Measurements from ENCODE around the gene TRIM17.

Gene TRIM17

DNA sequence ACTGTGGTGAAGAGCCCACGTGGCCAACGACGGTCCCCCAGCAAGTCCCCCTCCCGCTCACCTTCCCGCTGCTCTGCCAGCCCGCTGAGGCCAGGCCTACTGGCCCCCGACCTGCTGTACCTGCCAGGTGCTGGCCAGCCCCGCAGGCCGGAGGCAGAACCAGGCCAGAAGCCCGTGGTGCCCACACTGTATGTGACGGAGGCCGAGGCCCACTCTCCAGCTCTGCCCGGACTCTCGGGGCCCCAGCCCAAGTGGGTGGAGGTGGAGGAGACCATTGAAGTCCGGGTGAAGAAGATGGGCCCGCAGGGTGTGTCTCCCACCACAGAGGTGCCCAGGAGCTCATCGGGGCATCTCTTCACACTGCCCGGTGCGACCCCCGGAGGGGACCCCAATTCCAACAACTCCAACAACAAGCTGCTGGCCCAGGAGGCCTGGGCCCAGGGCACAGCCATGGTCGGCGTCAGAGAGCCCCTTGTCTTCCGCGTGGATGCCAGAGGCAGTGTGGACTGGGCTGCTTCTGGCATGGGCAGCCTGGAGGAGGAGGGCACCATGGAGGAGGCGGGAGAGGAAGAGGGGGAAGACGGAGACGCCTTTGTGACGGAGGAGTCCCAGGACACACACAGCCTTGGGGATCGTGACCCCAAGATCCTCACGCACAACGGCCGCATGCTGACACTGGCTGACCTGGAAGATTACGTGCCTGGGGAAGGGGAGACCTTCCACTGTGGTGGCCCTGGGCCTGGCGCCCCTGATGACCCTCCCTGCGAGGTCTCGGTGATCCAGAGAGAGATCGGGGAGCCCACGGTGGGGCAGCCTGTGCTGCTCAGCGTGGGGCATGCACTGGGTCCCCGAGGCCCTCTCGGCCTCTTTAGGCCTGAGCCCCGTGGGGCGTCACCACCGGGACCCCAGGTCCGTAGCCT, 56.8 kb downstream of the TRIM17 start:
- Histone ChIP-seq H3K27me3 (ENCODE audit: insufficient read depth, low read length, poor library complexity) (no peaks in the 10 kb centered on the region), H3K9ac (ENCODE audit: low read length) (no peak overlapping the region), H3K23ac (ENCODE audit: low read length) (no peak overlapping the region), H3K4me3 (ENCODE audit: low read length) (no peak overlapping the region), H3K4me2 (ENCODE audit: low read length) (no peak overlapping the region), H3K56ac (ENCODE audit: low read length) (no peak overlapping the region), H3K27ac (ENCODE audit: low read depth, low read length) (no peak overlapping the region), H3K4me1 (ENCODE audit: control insufficient read depth, low read depth, low read length) (no peaks in the 10 kb centered on the region), H2BK15ac (replicated peaks; ENCODE audit: low read depth) (no peak overlapping the region), H4K8ac (ENCODE audit: low read depth, low read length) (no peak overlapping the region), H3K36me3 (ENCODE audit: control insufficient read depth, insufficient read depth, low read length) (no peaks in the 10 kb centered on the region), H4K5ac (ENCODE audit: low read length) (no peak overlapping the region), H3K18ac (ENCODE audit: low read length) (no peak overlapping the region), H2BK5ac (ENCODE audit: low read length) (no peak overlapping the region), H2BK120ac (ENCODE audit: low read depth, low read length) (no peak overlapping the region), H2AK5ac (ENCODE audit: low read length) (no peak overlapping the region), H3K79me2 (ENCODE audit: control insufficient read depth, insufficient read depth, low read length) (no peaks in the 10 kb centered on the region), H3K79me1 (ENCODE audit: low read length) (no peaks in the 10 kb centered on the region), H3K4ac (ENCODE audit: low read depth, low read length) (no peak overlapping the region)
- DNase-seq, result no peak
- WGBS (ENCODE audit: extremely low coverage, insufficient coverage, low lambda C conversion rate), result no CpG with 5 or more reads among the region's 45 CpGs

DNA sequence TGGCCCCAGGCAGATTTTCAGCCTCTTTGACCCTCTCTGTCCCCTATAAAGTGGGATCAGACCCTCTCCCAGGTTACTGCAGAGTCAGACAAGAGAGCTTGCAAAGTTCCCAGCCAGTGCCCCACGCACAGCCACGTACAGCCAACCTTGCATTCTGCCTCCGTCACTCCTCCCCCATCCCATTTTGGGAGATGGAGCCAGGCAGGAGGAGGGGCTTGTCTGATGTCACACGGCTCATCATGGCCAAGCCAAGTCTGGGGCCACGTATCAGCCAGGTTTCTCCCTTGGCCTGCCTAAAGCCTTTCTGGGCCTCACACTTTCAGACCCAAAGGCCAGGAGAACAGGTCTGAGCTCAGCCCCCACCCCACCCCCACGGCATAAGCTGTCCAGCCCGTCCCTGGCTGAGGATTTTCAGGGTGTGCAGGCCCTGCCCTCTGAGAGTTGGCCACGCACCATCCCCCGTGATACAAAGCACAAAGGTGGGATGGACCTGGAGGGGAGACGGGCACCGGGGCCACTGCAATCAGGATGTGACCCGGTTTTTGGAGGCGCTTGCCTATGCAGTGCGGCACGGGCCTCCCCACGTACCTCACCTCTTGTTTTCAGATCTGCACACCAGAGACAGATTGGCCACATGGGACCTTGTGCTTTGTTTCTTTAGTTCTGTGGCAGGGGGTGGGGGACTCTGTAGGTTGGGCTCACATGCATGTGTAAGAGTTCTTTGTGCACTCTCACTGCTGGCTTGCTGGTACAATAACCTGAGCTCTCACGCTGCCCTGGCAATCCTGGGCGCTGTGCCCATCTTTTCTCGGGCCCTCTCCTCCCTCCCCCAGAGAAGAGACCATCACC, 57.7 kb downstream of the TRIM17 start:
- WGBS (ENCODE audit: extremely low coverage, insufficient coverage, low lambda C conversion rate), result no CpG with 5 or more reads among the region's 19 CpGs
- H2AK5ac ChIP-seq (ENCODE audit: low read length), result no peak overlapping the region
- no peak overlapping the region for H2BK15ac ChIP-seq (replicated peaks; ENCODE audit: low read depth)
- DNase-seq, result peak; percentile 34
- H3K18ac ChIP-seq (ENCODE audit: low read length), result no peak overlapping the region
- H3K4me1 ChIP-seq (ENCODE audit: control insufficient read depth, low read depth, low read length), result no peaks in the 10 kb centered on the region
- H3K4me3 ChIP-seq (ENCODE audit: low read length), result no peak overlapping the region
- H3K36me3 ChIP-seq (ENCODE audit: control insufficient read depth, insufficient read depth, low read length), result no peaks in the 10 kb centered on the region
- no peak overlapping the region for H4K5ac ChIP-seq (ENCODE audit: low read length)
- H4K8ac ChIP-seq (ENCODE audit: low read depth, low read length), result no peak overlapping the region
- no peaks in the 10 kb centered on the region for H3K79me1 ChIP-seq (ENCODE audit: low read length)
- no peak overlapping the region for H3K9ac ChIP-seq (ENCODE audit: low read length)
- H3K56ac ChIP-seq (ENCODE audit: low read length), result no peak overlapping the region
- no peak overlapping the region for H3K27ac ChIP-seq (ENCODE audit: low read depth, low read length)
- no peaks in the 10 kb centered on the region for H3K27me3 ChIP-seq (ENCODE audit: insufficient read depth, low read length, poor library complexity)
- no peak overlapping the region for H3K4ac ChIP-seq (ENCODE audit: low read depth, low read length)
- no peaks in the 10 kb centered on the region for H3K79me2 ChIP-seq (ENCODE audit: control insufficient read depth, insufficient read depth, low read length)
- H3K23ac ChIP-seq (ENCODE audit: low read length), result no peak overlapping the region
- no peak overlapping the region for H2BK5ac ChIP-seq (ENCODE audit: low read length)
- H3K4me2 ChIP-seq (ENCODE audit: low read length), result no peak overlapping the region
- no peak overlapping the region for H2BK120ac ChIP-seq (ENCODE audit: low read depth, low read length)

DNA sequence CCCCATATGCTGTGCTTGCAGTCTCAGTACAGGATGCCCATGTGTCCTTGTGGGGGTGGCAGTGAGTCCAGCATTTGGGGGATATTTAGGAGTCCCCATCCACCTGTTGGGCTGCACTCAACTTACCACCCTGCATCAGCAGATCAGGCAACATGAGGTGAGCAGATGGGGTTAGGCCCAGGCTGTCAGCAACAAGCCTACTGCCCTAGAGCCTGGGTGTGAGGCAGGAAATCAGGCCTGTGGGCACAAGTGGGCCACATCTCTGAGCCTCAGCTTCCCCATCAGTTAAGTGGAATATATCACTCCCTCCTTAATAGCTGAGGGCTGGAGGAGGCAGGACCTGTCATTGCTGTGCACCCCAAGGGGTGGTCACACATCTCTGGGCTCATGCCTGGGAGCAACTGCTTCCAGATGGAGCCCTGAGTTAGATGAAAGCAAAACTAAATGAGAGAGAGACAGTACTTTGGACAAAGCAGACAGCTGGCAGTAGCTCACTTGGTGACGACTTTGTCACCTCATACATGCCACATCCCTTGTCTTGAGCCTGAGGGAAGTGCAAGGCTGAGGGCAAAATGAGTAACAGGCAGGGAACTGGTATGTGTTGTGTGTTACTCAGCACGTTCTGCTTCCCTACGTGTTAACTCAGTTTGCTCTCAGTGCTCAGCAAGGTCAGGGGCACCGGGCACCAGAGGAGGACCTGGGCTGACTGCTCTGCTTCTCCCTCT, 58.5 kb downstream of the TRIM17 start:
- DNase-seq, result no peak

More for the DNA sequence above, 58.5 kb downstream of the TRIM17 start:
- no peak overlapping the region for H3K4me2 ChIP-seq (ENCODE audit: low read length)
- no peaks in the 10 kb centered on the region for H3K4me1 ChIP-seq (ENCODE audit: control insufficient read depth, low read depth, low read length)
- H3K4me3 ChIP-seq (ENCODE audit: low read length), result no peak overlapping the region
- H4K8ac ChIP-seq (ENCODE audit: low read depth, low read length), result no peak overlapping the region
- H3K9ac ChIP-seq (ENCODE audit: low read length), result no peak overlapping the region
- H4K5ac ChIP-seq (ENCODE audit: low read length), result no peak overlapping the region
- H3K27me3 ChIP-seq (ENCODE audit: insufficient read depth, low read length, poor library complexity), result no peaks in the 10 kb centered on the region
- H3K4ac ChIP-seq (ENCODE audit: low read depth, low read length), result no peak overlapping the region
- no peaks in the 10 kb centered on the region for H3K79me2 ChIP-seq (ENCODE audit: control insufficient read depth, insufficient read depth, low read length)
- no peak overlapping the region for H3K23ac ChIP-seq (ENCODE audit: low read length)
- no peak overlapping the region for H3K27ac ChIP-seq (ENCODE audit: low read depth, low read length)
- no peak overlapping the region for H2BK5ac ChIP-seq (ENCODE audit: low read length)
- no CpG with 5 or more reads among the region's 4 CpGs for WGBS (ENCODE audit: extremely low coverage, insufficient coverage, low lambda C conversion rate)
- H2BK120ac ChIP-seq (ENCODE audit: low read depth, low read length), result no peak overlapping the region
- no peaks in the 10 kb centered on the region for H3K79me1 ChIP-seq (ENCODE audit: low read length)
- no peak overlapping the region for H3K18ac ChIP-seq (ENCODE audit: low read length)
- H3K56ac ChIP-seq (ENCODE audit: low read length), result no peak overlapping the region
- H3K36me3 ChIP-seq (ENCODE audit: control insufficient read depth, insufficient read depth, low read length), result no peaks in the 10 kb centered on the region
- H2BK15ac ChIP-seq (replicated peaks; ENCODE audit: low read depth), result no peak overlapping the region
- H2AK5ac ChIP-seq (ENCODE audit: low read length), result no peak overlapping the region

Small RNA genes lying within 50 kb of the gene (small RNA-seq; reads per million reads assigned to genes)
- 0.54 reads per million for gene MIR4666A (ENCODE audit: insufficient read depth)

All from mesendoderm (in vitro differentiated cells).